SH-SY5Y (cell line): ENCODE measurements around the gene DMD.

ENCODE experiments used
- GATA2 ChIP-seq: IDR thresholded peaks from 2 replicates; pipeline ENCODE4 v1.6.1; 2011; ENCODE audit warnings: mild to moderate bottlenecking, low read depth, low read length
- GATA3 ChIP-seq: IDR thresholded peaks from 2 replicates; pipeline ENCODE4 v1.6.1; 2011; ENCODE audit warnings: low read depth, mild to moderate bottlenecking, low read length, moderate library complexity

GRCh38 chrX:32041181-32041580 is 1170.2 kb downstream of the DMD start:
- TF ChIP-seq GATA2 = no peak
- no peak for TF ChIP-seq GATA3
